ENCODE results near the gene EDEM1.

- TF ChIP-seq CTCF (IDR thresholded peaks at IDR 0.05) (no peak), POLR2A (IDR thresholded peaks at IDR 0.05) (no peak)
These were observed 26.3 kb upstream of the EDEM1 start for GRCh38 chr3:5160940-5161858.

All from right lobe of liver (tissue), 4 donors.